Liver (tissue), 9 donors: ENCODE results near the gene TP53. TPM values are rescaled to one million over a fixed set of nuclear protein-coding genes. Genes with fewer than 3 reads are reported as not detected.

Experiments
- DNase-seq: peaks from one replicate; pipeline ENCODE4 v3.0.0-alpha.2; 2017; ENCODE audit warnings: low spot score
- H3K27ac ChIP-seq, 2 donors: one replicate each; pipeline ENCODE4 v1.7.0; 2013; ENCODE audit warnings: inconsistent platforms in 2 of 2, low read length in 2 of 2, control low read depth in 1 of 2, low read depth in 1 of 2, mild to moderate bottlenecking in 1 of 2
- H3K27me3 ChIP-seq, 4 donors: one replicate each; pipeline versions ENCODE4 v1.6.1 to v1.7.0; 2013; ENCODE audit warnings: low read length in 3 of 4, inconsistent platforms in 1 of 4, mild to moderate bottlenecking in 1 of 4, moderate library complexity in 1 of 4; ENCODE audit not compliant: control insufficient read depth in 4 of 4, insufficient read depth in 4 of 4
- H3K36me3 ChIP-seq, 4 donors: one replicate each; pipeline versions ENCODE4 v1.6.1 to v1.7.0; 2013; ENCODE audit warnings: low read length in 3 of 4, mild to moderate bottlenecking in 3 of 4, low read depth in 1 of 4, moderate library complexity in 1 of 4; ENCODE audit not compliant: control insufficient read depth in 4 of 4, insufficient read depth in 3 of 4
- H3K4me1 ChIP-seq, 4 donors: one replicate each; pipeline versions ENCODE4 v1.6.1 to v1.7.0; 2013; ENCODE audit warnings: low read length in 3 of 4, mild to moderate bottlenecking in 3 of 4, moderate library complexity in 1 of 4; ENCODE audit not compliant: control insufficient read depth in 4 of 4, insufficient read depth in 4 of 4
- H3K4me3 ChIP-seq, 3 donors: one replicate each; pipeline versions ENCODE4 v1.6.1 to v1.7.0; 2013; ENCODE audit warnings: low read length in 3 of 3, control low read depth in 1 of 3, low read depth in 1 of 3, mild to moderate bottlenecking in 1 of 3
- H3K9ac ChIP-seq, 2 donors: one replicate each; pipeline ENCODE4 v1.7.0; 2013; ENCODE audit warnings: low read length in 2 of 2, mild to moderate bottlenecking in 2 of 2, moderate library complexity in 2 of 2, control low read depth in 1 of 2, low read depth in 1 of 2
- H3K9me3 ChIP-seq, 4 donors: one replicate each; pipeline versions ENCODE4 v1.6.1 to v1.7.0; 2013; ENCODE audit warnings: low read length in 3 of 4; ENCODE audit not compliant: control insufficient read depth in 4 of 4
- CTCF ChIP-seq: fragments of 150-350 bp; IDR thresholded peaks from 2 replicates; pipeline ENCODE4 v1.5.1; 2017; ENCODE audit warnings: improper control_type of control experiment, low read depth, low read length; ENCODE audit not compliant: missing input control
- FOXA1 ChIP-seq: IDR thresholded peaks from 2 replicates; pipeline ENCODE4 v1.6.1; 2016; ENCODE audit warnings: antibody characterized with exemption
- GABPA ChIP-seq, 2 donors: IDR thresholded peaks in 1 of 2; conservative IDR thresholded peaks in 1 of 2; 2 replicates each; pipeline ENCODE4 v1.6.1; 2016; ENCODE audit warnings: antibody characterized with exemption in 2 of 2, mild to moderate bottlenecking in 1 of 2, moderate library complexity in 1 of 2
- HNF4A ChIP-seq, 2 donors: conservative IDR thresholded peaks; 2 replicates each; pipeline ENCODE4 v1.6.1; 2016; ENCODE audit warnings: antibody characterized with exemption in 2 of 2, mild to moderate bottlenecking in 2 of 2
- JUND ChIP-seq, 2 donors: IDR thresholded peaks; 2 replicates each; pipeline ENCODE4 v1.6.1; 2016; ENCODE audit warnings: antibody characterized with exemption in 2 of 2
- MAX ChIP-seq: IDR thresholded peaks from 2 replicates; pipeline ENCODE4 v1.6.1; 2016; ENCODE audit warnings: antibody characterized with exemption
- RAD21 ChIP-seq, 2 donors: IDR thresholded peaks; 2 replicates each; pipeline ENCODE4 v1.6.1; 2016; ENCODE audit warnings: antibody characterized with exemption in 2 of 2, mild to moderate bottlenecking in 2 of 2
- REST ChIP-seq: IDR thresholded peaks from 2 replicates; pipeline ENCODE4 v1.6.1; 2016; ENCODE audit warnings: antibody characterized with exemption, mild to moderate bottlenecking
- RXRA ChIP-seq, 2 donors: IDR thresholded peaks; 2 replicates each; pipeline ENCODE4 v1.6.1; 2017 to 2018; ENCODE audit warnings: antibody characterized with exemption in 2 of 2, mild to moderate bottlenecking in 1 of 2
- SP1 ChIP-seq: IDR thresholded peaks from 2 replicates; pipeline ENCODE4 v1.6.1; 2018; ENCODE audit warnings: antibody characterized with exemption, mild to moderate bottlenecking
- TAF1 ChIP-seq: conservative IDR thresholded peaks from 2 replicates; pipeline ENCODE4 v1.6.1; 2016; ENCODE audit warnings: antibody characterized with exemption, mild to moderate bottlenecking
- YY1 ChIP-seq: IDR thresholded peaks from 2 replicates; pipeline ENCODE4 v1.6.1; 2016; ENCODE audit warnings: antibody characterized with exemption, mild to moderate bottlenecking
- ZBTB33 ChIP-seq: IDR thresholded peaks from 2 replicates; pipeline ENCODE4 v1.6.1; 2016; ENCODE audit warnings: antibody characterized with exemption
- WGBS: extraction: QIAGEN DNeasy Blood & Tissue Kit; methylation state at CpG from one replicate; pipeline ENCODE4 v1.1.7; 2013; 5-methylcytosine and 5-hydroxymethylcytosine counted together
- polyA plus RNA-seq, 2 donors: library from polyadenylated mRNA; stranded (reverse) in 1 of 2; unstranded in 1 of 2; fragments of 200-250 nt in 1 of 2; fragments of >200 nt in 1 of 2; fragmentation: Nextera tagmentation in 1 of 2; extraction: Ambion mirVana in 1 of 2; gene quantifications; one replicate each; pipeline versions ENCODE4 v1.2.1 to v1.2.3, GENCODE V29; 2013 to 2015
- total RNA-seq, 2 donors: library from RNA; depleted of rRNA; stranded (reverse); fragments of >200 nt; gene quantifications; one replicate each; pipeline ENCODE4 v1.2.3, GENCODE V29; 2014
- donor health status: healthy.
- donor health status: healthy.
- donor health status: healthy.
- donor health status: healthy.
- donor health status: healthy.

Gene TP53
- total and polyA plus RNA-seq, 4 donors, result 8.3 to 18.4 (median 12.6) TPM

- 41% methylated on average over 6 of the region's 6 CpGs for WGBS
- Histone ChIP-seq H3K27me3 (no peaks in the 10 kb centered on the region), H3K4me1 (peaks cover 15 to 42% (median 35%) of the 10 kb centered on the region in 4 donors), H3K9ac (no peak overlapping the region), H3K4me3 (no peak overlapping the region), H3K27ac (peak overlapping the region; percentile 57 to 85), H3K36me3 (no peaks in the 10 kb centered on the region), H3K9me3 (no peaks in the 10 kb centered on the region)
- TF ChIP-seq HNF4A (conservative IDR thresholded peaks at IDR 0.05), result no peak
- peak; percentile 70 to 73 for TF ChIP-seq RAD21 (IDR thresholded peaks at IDR 0.05)
- peak; percentile 46 for TF ChIP-seq CTCF
- peak; percentile 50 for DNase-seq
Observed at GRCh38 chr17:7632492-7632894, 54.8 kb downstream of the TP53 start.

- Histone ChIP-seq H3K4me1 (peaks cover 15 to 44% (median 38%) of the 10 kb centered on the region in 4 donors), H3K9me3 (no peaks in the 10 kb centered on the region), H3K27me3 (no peaks in the 10 kb centered on the region), H3K9ac (peak overlapping the region in 1 of 2 donors; percentile 55), H3K4me3 (no peak overlapping the region), H3K36me3 (no peaks in the 10 kb centered on the region), H3K27ac (peak overlapping the region; percentile 57 to 85)
- 19% methylated on average over 11 of the region's 11 CpGs for WGBS
- TF ChIP-seq GABPA (IDR thresholded peaks at IDR 0.05 in 1 of 2, conservative IDR thresholded peaks at IDR 0.05 in 1 of 2), result no peak
- peak; percentile 76 to 78 for TF ChIP-seq RXRA (IDR thresholded peaks at IDR 0.05)
- TF ChIP-seq ZBTB33, result peak; percentile 15
- TF ChIP-seq REST, result no peak
- peak in 1 of 2 donors; percentile 8 for TF ChIP-seq RAD21 (IDR thresholded peaks at IDR 0.05)
- TF ChIP-seq FOXA1, result no peak
- no peak for TF ChIP-seq TAF1
- TF ChIP-seq MAX, result peak; percentile 30
- TF ChIP-seq YY1, result no peak
- peak in 1 of 2 donors; percentile 6 for TF ChIP-seq JUND (IDR thresholded peaks at IDR 0.05)
- peak; percentile 24 to 54 for TF ChIP-seq HNF4A (conservative IDR thresholded peaks at IDR 0.05)
- TF ChIP-seq SP1, result peak; percentile 41
- no peak for DNase-seq
Observed at GRCh38 chr17:7631398-7632380, 55.6 kb downstream of the TP53 start.
